PC-3 (cell line): Measurements from ENCODE around the gene TMED8.

Experiments
- EZH2phosphoT487 ChIP-seq: fragments of 300-600 bp; sonication (generic); IDR thresholded peaks from 2 replicates; pipeline ENCODE4 v1.6.1; 2018; ENCODE audit warnings: mild to moderate bottlenecking, antibody characterized with exemption, low read length, borderline replicate concordance
- TF ChIP-seq, protein P1 (sequence below): fragments of 300-600 bp; sonication (generic); conservative IDR thresholded peaks from 2 replicates; pipeline ENCODE4 v1.5.1; 2017; ENCODE audit warnings: antibody characterized with exemption, low read depth, mild to moderate bottlenecking, low read length

GRCh38 chr14:77406718-77407117 is 29.8 kb upstream of the TMED8 start:
- TF ChIP-seq, protein P1, sequence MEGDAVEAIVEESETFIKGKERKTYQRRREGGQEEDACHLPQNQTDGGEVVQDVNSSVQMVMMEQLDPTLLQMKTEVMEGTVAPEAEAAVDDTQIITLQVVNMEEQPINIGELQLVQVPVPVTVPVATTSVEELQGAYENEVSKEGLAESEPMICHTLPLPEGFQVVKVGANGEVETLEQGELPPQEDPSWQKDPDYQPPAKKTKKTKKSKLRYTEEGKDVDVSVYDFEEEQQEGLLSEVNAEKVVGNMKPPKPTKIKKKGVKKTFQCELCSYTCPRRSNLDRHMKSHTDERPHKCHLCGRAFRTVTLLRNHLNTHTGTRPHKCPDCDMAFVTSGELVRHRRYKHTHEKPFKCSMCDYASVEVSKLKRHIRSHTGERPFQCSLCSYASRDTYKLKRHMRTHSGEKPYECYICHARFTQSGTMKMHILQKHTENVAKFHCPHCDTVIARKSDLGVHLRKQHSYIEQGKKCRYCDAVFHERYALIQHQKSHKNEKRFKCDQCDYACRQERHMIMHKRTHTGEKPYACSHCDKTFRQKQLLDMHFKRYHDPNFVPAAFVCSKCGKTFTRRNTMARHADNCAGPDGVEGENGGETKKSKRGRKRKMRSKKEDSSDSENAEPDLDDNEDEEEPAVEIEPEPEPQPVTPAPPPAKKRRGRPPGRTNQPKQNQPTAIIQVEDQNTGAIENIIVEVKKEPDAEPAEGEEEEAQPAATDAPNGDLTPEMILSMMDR = no peak
- TF ChIP-seq EZH2phosphoT487 = no peak
